GM21825 (cell line): ENCODE data around the gene ELMO2.
A peak's percentile ranks its signal among the peaks of the same experiment; 100 is the strongest.
"Not testable (repeated sequence)": the region's sequence is repeated elsewhere in the genome, so short reads cannot be mapped to it uniquely, and the experiment has no call there.

Experiments used
- ATAC-seq: cut with Tn5 transposase; IDR thresholded peaks from one replicate; pipeline ENCODE4 v1.9.1; 2021; ENCODE audit warnings: mild to moderate bottlenecking, moderate library complexity; ENCODE audit not compliant: unreplicated experiment

ELMO2 gene

GRCh38 chr20:46406986-46407670, 713 bp upstream of the ELMO2 start:
- ATAC-seq = peak; percentile 25

- ATAC-seq = no peak
These were observed 4.0 kb downstream of the ELMO2 start for GRCh38 chr20:46402331-46402811.

GRCh38 chr20:46401478-46401860, 4.9 kb downstream of the ELMO2 start:
- ATAC-seq = no peak

GRCh38 chr20:46400828-46401477, 5.5 kb downstream of the ELMO2 start:
- no peak for ATAC-seq

- ATAC-seq = no peak
These were observed 6.2 kb downstream of the ELMO2 start for GRCh38 chr20:46400253-46400652.

GRCh38 chr20:46399401-46399800, 7.0 kb downstream of the ELMO2 start:
- no peak for ATAC-seq

- no peak for ATAC-seq
These were observed 7.5 kb downstream of the ELMO2 start for GRCh38 chr20:46398963-46399362.

- no peak for ATAC-seq
These were observed 10.2 kb downstream of the ELMO2 start for GRCh38 chr20:46396052-46396740.

GRCh38 chr20:46394872-46395760, 11.3 kb downstream of the ELMO2 start:
- ATAC-seq = no peak

GRCh38 chr20:46393967-46394366, 12.4 kb downstream of the ELMO2 start:
- ATAC-seq = no peak

- ATAC-seq = no peak
These were observed 17.5 kb downstream of the ELMO2 start for GRCh38 chr20:46388937-46389336.

- ATAC-seq = no peak
These were observed 18.1 kb downstream of the ELMO2 start for GRCh38 chr20:46388201-46388836.

GRCh38 chr20:46387054-46387453, 19.4 kb downstream of the ELMO2 start:
- not testable (repeated sequence) for ATAC-seq

- ATAC-seq = no peak
These were observed 27.9 kb downstream of the ELMO2 start for GRCh38 chr20:46378412-46379009.

GRCh38 chr20:46377518-46377917, 28.9 kb downstream of the ELMO2 start:
- no peak for ATAC-seq

GRCh38 chr20:46376196-46376785, 30.1 kb downstream of the ELMO2 start:
- ATAC-seq = no peak

- no peak for ATAC-seq
These were observed 30.6 kb downstream of the ELMO2 start for GRCh38 chr20:46375771-46376170.

- no peak for ATAC-seq
These were observed 32.0 kb downstream of the ELMO2 start for GRCh38 chr20:46374383-46374782.

GRCh38 chr20:46371656-46372055, 34.8 kb downstream of the ELMO2 start:
- ATAC-seq = no peak

GRCh38 chr20:46368902-46369268, 37.5 kb downstream of the ELMO2 start:
- ATAC-seq = no peak
